ENCODE results near the gene SNX21. TPM values are rescaled to one million over a fixed set of nuclear protein-coding genes. Genes with fewer than 3 reads are reported as not detected.
A peak's percentile ranks its signal among the peaks of the same experiment; 100 is the strongest.

SNX21 gene
- total RNA-seq, 1 experiment from 2014 or later: 11.9 TPM

GRCh38 chr20:45890985-45891983 lies 57.7 kb downstream of the SNX21 start, which contains the start of the genes CTSA and NEURL2 (continued):
- no peak for TF ChIP-seq CTCF (IDR thresholded peaks at IDR 0.05 in 2 of 3, conservative IDR thresholded peaks at IDR 0.05 in 1 of 3; ENCODE audit: borderline replicate concordance in 1 of 3, insufficient read depth in 1 of 3, low read depth in 2 of 3, low read length in 2 of 3)
- TF ChIP-seq, protein P1, sequence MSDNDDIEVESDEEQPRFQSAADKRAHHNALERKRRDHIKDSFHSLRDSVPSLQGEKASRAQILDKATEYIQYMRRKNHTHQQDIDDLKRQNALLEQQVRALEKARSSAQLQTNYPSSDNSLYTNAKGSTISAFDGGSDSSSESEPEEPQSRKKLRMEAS (IDR thresholded peaks at IDR 0.05): peak; percentile 87
- TF ChIP-seq POLR2AphosphoS5 (IDR thresholded peaks at IDR 0.05; ENCODE audit: low read depth, low read length): peak; percentile 57
- no peak for TF ChIP-seq ATF3 (IDR thresholded peaks at IDR 0.05)

DNA sequence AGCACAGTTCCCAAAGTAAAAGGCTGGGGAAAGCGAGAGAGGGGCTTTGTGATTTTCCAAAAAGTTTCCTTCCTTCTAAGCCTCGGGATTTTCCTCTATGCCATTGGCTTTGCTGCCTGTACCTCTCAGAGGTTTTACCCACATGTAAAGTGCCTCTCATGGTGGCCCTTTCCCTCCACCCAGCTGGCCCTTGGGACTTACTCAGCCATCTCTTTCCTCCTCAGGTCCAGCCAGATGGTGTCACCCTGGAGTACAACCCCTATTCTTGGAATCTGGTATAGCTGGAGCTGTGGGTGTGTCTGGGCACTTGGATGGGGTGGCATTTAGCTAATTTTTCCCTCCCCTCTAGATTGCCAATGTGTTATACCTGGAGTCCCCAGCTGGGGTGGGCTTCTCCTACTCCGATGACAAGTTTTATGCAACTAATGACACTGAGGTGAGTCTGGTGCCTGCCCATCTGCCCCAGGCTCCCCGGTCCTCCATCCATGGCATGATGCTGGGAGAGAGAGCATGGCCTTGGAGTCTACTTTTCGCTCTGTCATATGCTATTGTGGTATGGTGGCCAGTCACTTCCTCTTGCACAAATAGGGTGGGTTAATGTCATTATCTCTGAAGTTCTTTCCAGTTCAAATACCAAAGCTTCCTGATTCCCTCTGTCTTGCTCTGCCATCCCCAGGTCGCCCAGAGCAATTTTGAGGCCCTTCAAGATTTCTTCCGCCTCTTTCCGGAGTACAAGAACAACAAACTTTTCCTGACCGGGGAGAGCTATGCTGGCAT lies 58.6 kb downstream of the SNX21 start:
- H3K27me3 ChIP-seq (ENCODE audit: insufficient read depth, low read length): no peaks in the 10 kb centered on the region
- H3K79me2 ChIP-seq (ENCODE audit: insufficient read depth, low read length): peaks cover 4% of the 10 kb centered on the region; the same call in 1 of the 2 replicates
- CTCF ChIA-PET: interaction anchor here (1.5 kb wide), 1 partner anchor 13 kb away, joined by 4 read pairs; no protein-coding TSS in a partner anchor
- ATAC-seq (peak; percentile 73), DNase-seq (ENCODE audit: low read depth, low spot score) (no peak)
- no peak overlapping the region for H2AFZ ChIP-seq (ENCODE audit: low read depth, low read length, poor library complexity, severe bottlenecking)
- no peaks in the 10 kb centered on the region for H4K20me1 ChIP-seq (ENCODE audit: insufficient read depth)
- peaks cover 10 to 18% of the 10 kb centered on the region in 2 experiments; a peak in 3 of 4 replicates for H3K4me1 ChIP-seq (ENCODE audit: control insufficient read depth in 1 of 2, insufficient read depth in 2 of 2, low read length in 2 of 2)
- H3K36me3 ChIP-seq (ENCODE audit: control insufficient read depth in 1 of 2, insufficient read depth in 2 of 2, low read length in 2 of 2): peaks cover 6 to 21% of the 10 kb centered on the region in 2 experiments; a peak in 3 of 4 replicates
- H3K4me2 ChIP-seq (ENCODE audit: low read length): peak overlapping the region; percentile 99
- POLR2A ChIA-PET: interaction anchor here (0.9 to 1.1 kb wide), 2 partner anchors 11 to 41 kb away, joined by 3 to 4 read pairs; partner anchors contain the start of gene ZSWIM1
- no peaks in the 10 kb centered on the region for H3K9me3 ChIP-seq (ENCODE audit: control insufficient read depth in 1 of 2, insufficient read depth in 1 of 2, low read depth in 1 of 2, low read length in 2 of 2)
- intact Hi-C loops (cut with micrococcal nuclease): no loop called here
- no TSS peak for BruUV-seq (replicated peaks)
- peak overlapping the region; percentile 77 for H3K27ac ChIP-seq (ENCODE audit: low read depth, low read length)
- H3K4me3 ChIP-seq (replicated peaks in 1 of 2; ENCODE audit: low read depth in 1 of 2, low read length in 2 of 2): peak overlapping the region; percentile 83 to 93
- H3K9me2 ChIP-seq (ENCODE audit: insufficient read depth): no peaks in the 10 kb centered on the region
- RAD21 ChIA-PET (ENCODE audit: low non-redundant PET in 1 of 2, low total read pairs in 2 of 2, uncharacterized antibody in 2 of 2, unreplicated experiment in 2 of 2): interaction anchor here in 1 of 2 experiments (0.6 kb wide), 1 partner anchor 92 kb away, joined by 3 read pairs; no protein-coding TSS in a partner anchor
- H3K9ac ChIP-seq (ENCODE audit: low read length): peak overlapping the region; percentile 76
- TF ChIP-seq EGR1 (IDR thresholded peaks at IDR 0.05; ENCODE audit: low read depth) (no peak), EZH2phosphoT487 (IDR thresholded peaks at IDR 0.05; ENCODE audit: borderline replicate concordance) (no peak), CTCF (IDR thresholded peaks at IDR 0.05 in 2 of 3, conservative IDR thresholded peaks at IDR 0.05 in 1 of 3; ENCODE audit: borderline replicate concordance in 1 of 3, insufficient read depth in 1 of 3, low read depth in 2 of 3, low read length in 2 of 3) (peak in 1 of 3 experiments; percentile 29; a peak in 2 of 6 replicates), FOSL1 (IDR thresholded peaks at IDR 0.05; ENCODE audit: low read depth) (no peak), TCF7L2 (IDR thresholded peaks at IDR 0.05; ENCODE audit: borderline replicate concordance, extremely low read depth, insufficient read depth, insufficient read length) (no peak), RAD21 (IDR thresholded peaks at IDR 0.05; ENCODE audit: low read depth) (peak; percentile 40; the same call in 1 of the 2 replicates)
- TF ChIP-seq, protein P2, sequence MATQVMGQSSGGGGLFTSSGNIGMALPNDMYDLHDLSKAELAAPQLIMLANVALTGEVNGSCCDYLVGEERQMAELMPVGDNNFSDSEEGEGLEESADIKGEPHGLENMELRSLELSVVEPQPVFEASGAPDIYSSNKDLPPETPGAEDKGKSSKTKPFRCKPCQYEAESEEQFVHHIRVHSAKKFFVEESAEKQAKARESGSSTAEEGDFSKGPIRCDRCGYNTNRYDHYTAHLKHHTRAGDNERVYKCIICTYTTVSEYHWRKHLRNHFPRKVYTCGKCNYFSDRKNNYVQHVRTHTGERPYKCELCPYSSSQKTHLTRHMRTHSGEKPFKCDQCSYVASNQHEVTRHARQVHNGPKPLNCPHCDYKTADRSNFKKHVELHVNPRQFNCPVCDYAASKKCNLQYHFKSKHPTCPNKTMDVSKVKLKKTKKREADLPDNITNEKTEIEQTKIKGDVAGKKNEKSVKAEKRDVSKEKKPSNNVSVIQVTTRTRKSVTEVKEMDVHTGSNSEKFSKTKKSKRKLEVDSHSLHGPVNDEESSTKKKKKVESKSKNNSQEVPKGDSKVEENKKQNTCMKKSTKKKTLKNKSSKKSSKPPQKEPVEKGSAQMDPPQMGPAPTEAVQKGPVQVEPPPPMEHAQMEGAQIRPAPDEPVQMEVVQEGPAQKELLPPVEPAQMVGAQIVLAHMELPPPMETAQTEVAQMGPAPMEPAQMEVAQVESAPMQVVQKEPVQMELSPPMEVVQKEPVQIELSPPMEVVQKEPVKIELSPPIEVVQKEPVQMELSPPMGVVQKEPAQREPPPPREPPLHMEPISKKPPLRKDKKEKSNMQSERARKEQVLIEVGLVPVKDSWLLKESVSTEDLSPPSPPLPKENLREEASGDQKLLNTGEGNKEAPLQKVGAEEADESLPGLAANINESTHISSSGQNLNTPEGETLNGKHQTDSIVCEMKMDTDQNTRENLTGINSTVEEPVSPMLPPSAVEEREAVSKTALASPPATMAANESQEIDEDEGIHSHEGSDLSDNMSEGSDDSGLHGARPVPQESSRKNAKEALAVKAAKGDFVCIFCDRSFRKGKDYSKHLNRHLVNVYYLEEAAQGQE (IDR thresholded peaks at IDR 0.05; ENCODE audit: low read depth): no peak
